GM18873 (cell line): Measurements from ENCODE around the gene RXFP2.

ENCODE experiments used
- ATAC-seq: cut with Tn5 transposase; IDR thresholded peaks from one replicate; pipeline ENCODE4 v1.9.1; 2021; ENCODE audit warnings: mild to moderate bottlenecking, moderate library complexity, moderate number of reproducible peaks; ENCODE audit not compliant: unreplicated experiment, low FRiP score

The RXFP2 gene

DNA sequence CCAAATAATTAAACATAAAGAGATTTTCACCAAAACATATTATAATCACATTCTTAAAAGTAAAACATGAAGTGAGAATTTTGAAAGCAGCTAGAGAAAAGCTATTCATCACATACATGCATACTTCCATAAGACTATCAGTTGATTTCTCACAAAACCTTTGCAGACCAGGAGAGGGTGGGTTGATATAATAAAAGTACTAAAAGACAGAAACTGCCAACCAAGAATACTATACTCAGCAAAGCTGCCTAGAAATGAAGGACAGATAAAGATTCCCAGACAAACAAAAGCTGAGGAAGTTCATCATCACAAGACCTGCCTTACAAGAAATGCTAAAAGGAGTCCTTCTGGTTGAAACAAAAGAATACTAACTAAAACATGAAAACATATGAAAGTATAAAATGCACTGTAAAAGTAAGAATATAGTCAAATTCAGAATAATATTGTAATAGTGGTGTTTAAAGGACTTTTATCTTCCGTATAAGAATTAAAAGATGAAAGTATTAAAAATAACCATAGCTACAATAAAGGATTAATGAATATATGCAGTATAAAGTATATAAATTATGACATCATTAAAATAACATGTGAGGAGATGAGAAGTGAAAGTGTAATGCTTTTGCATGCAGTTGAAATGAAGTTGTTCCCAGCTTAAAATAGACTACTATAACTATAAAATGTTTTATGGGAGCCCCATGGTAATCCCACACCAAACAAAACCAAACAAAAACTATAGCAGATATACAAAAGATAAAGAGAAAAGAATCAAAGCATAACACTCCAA lies 76.2 kb downstream of the RXFP2 start:
- no peak for ATAC-seq

DNA sequence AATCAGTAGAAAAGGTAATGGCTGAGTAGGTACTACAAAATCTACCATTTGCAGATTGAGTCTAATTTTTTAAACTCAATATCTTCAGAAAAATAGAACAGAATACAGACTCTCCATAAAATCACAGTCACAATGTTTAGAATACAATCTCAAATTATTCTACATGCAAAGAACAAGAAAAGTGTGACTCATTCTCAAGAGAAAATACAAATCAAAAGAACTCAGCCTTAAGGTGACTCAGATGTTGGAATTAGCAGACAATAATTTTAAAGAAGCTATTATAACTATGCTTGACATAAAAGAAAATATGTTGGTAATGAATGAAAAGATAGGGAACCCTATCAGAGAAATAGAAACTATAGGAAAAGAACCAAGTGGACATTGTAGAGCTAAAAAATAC lies 78.9 kb downstream of the RXFP2 start:
- no peak for ATAC-seq

DNA sequence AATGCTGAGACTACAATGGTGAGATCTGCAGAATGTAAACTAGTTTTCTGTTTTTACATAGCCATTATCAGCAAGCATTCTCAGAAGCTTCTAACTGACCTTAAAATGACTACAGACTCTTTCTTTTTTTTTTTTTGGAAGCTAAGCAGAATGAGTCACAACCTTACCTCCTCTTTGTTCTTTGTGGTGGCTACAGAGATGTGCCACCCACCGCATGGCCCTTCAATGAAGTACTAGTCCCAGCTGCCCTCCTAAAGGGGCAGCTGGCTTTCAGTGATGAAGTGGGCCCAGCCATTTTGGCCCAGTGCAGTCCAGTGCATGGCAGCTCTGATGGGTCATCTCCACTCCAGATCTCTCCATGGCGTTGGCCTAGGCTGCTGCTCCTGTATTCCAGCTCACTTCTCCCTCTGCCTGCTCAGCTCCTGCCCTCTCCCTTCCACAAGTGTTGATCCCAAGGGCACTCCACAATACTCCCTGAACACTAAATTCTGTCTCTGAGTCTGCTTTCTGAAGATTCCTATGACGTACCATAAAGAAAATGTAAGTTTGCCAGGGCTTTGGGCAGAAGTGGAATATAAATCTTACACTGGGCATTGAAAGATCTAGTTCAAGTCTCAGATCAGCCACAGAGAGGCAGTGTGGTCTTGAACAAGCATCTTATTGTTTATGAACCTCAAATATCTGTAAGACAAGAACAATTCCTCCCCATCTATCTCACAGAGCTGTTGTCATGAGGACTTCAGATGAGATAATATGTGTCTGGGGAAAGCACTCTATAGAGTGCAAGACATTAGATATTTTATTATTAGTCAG lies 85.6 kb downstream of the RXFP2 start:
- ATAC-seq, result no peak

DNA sequence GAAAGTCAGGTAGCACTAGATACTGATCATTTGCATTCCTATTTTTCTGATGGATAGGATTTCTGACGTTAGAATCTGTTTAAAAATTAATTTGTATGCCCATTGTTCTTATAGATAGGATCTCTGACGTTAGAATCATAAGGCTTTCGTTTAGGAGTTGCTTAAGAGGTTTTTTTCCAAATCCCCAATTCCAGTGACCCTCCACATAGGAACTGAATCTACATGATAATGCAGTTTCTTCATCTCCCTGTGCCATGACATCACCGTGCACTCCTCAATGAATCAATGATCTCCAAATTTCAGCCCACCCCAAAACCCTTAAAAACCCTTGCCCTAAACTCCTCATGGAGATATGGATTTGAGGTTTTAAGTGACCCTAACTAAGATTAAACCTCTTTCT lies 87.2 kb downstream of the RXFP2 start:
- no peak for ATAC-seq

DNA sequence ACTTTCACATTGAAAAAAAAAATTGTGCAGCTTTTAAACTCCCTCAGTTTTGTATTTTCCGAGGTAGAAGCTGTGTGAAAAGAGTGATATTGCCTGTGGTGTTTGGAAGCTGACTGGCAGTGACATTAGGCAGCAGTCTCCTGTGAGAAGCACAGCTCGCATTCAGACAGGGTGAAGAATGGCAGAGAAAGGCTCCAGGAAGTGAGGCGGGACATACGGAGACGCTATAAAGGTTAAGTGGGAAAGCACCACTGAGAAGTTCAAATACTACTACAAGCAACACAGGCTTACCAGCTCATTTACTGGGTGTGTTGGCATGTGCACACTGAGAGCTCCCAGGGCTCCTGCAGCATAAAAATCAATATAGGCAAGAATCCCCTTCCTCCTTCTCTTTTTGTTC lies 88.4 kb downstream of the RXFP2 start:
- ATAC-seq, result no peak

DNA sequence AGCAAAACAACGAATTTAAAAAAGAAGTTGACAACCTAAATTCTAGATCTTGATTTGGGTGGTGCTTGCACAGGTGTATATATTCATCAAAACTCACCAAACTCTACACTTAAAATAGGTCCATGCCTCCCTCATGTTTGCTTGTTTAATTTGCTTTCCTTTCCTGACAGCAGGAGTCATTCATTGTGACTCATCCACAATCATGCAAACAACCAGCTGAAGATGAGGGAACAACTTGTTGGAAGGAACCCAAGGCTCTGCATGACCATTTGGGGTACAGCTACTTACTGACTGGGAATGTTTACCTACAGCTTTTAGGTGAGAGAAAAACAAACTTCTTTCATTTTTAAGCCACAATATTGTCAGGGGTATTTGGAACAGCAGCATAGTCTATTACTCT lies 96.6 kb downstream of the RXFP2 start:
- no peak for ATAC-seq

DNA sequence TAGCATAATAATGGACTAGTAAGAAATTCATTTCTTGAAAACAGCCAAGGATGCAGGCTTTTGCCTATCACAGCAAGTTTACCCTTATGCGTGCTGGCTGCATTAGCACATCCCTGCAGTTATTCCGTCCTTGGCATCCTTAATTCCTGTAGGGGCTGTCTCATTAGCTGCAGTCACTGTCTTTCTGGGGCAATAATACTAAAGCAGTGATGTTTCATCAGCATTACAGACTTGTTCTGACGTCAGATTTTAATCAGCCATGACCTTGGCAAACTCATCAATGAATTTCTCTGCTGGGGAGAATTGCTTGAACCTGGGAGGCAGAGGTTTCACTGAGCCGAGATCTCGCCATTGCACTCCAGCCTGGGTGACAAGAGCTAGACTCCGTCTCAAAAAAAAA lies 103.7 kb downstream of the RXFP2 start:
- no peak for ATAC-seq

DNA sequence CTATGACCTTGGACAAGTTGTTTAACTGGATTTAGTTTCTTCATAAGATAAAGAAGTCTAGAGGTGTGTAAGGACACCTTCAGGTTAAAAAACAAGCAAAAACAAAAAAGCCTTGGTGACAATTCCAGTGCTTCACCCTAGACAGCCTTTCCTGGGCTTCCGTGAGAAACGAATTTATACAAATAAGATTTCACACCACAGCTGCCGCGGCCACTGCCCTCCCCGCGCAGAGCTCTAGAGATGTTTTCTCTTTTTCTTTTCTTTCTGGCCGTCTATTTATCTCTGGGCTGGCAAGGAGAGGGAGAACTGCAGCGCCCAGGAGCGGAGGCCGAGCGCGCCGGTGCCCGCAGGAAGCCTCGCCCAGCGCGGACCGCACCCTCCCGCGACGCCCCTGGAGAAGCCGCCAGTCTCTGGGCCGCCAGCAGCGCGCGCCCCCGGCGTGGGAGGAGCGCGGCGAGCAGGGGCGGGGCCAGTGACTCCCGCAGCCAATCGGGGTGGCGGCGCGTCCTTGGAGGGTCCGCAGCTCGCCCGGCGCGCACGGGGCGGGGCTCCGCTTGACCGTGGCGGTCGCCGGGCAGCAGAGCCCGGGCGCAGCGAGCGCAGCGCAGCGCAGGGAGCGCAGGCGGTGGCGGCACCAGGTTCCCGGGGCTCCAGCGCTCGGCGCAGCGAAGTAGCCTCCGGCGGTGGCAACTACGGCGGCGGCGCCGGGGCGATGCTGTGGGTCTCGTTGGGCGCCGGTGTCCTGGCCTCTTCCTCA lies 107.0 kb downstream of the RXFP2 start:
- ATAC-seq, result peak; percentile 93

DNA sequence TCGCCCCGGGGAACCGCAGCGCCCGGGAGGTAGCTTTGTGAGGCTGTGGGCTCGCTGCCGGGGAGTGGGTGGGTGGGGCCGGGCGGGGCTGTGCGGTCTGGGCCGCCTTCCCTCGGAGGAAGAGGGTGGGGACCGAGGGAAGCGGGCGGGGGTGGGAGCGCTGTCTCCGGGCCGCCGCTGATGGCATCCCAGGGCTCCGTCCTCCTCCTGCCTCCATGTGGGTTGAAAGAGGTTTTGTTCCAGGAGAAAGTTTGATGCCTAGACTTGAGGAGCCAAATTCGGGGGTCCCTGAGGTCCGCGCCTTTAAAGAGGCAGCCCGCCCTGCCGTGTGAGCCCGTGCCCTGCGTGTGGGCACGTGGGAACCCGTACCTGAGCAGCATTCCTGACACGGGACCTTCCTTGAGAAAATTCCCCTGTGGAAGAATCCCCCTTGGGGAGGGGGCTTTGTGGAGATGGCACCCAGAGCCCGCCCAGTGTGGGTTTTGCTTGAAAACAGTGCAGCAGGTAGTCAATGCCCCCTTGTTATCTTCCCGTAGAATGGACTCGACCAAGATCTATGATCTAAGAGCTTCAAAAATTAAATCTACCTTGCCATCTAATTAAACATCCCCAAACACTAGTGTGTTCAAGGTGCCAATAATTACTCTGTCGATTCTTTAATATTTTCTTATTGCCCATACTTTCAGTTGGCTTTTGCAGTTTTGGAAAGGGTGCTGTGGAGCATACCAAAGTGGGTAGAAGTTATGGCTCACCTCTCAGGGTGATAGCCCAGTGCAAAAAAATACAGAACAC lies 107.8 kb downstream of the RXFP2 start:
- ATAC-seq, result no peak

DNA sequence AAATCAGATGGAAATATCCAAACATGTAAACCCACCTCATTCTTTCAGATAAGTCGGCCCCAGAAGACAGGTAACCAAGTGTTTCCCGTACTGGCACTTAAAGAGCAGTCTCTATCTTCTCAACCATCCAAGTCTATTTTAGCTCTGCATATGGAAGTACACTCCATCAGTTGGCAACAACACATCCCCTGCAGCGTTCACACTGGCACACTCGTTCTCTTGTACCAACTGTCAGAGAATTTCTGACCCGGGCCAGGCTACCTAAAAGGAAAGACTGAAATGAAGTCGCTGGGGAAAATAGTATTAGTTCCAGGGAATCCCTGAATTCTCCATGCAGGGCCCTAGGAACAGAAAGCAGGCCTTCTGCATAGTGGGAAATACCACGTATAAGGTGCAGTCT lies 109.3 kb downstream of the RXFP2 start:
- ATAC-seq, result no peak

DNA sequence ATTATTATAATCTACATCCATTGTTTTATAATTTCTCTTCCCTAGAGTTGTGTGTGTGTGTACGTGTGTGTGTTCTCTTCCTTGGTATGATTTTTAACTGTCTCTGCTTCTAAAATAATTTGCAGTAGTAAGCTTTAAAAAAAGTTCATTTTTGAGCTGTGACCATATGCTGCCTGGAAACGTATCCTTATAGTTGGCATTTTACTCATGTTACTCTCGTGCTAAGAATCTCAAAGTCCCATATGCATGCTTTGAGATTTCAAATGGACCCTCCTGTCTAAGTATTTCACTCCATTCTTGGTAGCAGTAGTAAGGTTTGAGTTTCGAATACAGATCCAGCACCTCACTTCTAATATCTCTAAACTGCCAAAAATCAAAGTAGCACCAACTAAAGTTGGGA lies 109.9 kb downstream of the RXFP2 start:
- no peak for ATAC-seq

DNA sequence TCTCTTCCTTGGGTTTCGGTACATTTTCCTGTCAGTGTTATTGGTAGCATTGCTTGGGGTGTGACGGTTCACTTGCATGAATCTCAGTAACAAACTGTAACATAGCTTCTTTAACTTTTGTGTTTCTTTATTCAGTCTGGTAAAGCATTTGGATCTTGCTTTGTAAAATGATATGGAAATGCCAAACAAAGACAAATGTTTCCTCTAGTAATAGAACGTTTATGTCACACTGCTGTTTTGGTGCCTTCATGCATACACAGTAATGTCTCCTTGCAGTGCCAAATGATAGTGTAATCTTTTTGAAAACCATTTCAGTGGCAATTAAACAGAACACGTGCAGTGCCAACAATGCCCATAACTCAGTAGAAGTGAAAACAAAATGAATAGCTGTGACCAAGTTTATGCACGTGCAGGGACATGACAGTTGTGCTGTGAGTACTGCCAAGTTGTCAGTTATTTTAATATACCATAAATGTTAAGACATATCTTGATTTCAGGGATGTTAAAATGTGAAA lies 110.8 kb downstream of the RXFP2 start:
- no peak for ATAC-seq

DNA sequence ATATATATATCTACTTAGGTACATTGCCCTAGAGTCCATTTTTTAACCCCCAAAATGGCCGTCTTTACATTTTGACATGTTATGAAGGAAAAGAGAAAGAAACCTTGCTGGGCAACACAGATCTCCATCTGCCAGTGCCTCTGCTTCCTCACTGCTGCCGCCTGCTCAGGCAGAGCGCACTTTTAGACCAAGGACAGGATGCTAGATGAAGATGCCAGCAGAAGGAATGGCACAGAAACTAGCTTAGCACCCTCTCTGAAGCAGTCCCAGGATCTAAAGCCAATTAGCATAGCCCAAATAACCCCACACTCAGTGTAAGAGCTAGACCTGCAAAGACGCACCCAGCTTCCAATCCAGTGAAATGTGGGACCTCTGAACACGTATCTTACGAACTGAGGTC lies 111.9 kb downstream of the RXFP2 start:
- no peak for ATAC-seq
